OCI-LY3 (cell line): ENCODE measurements around the gene DNAI2.

Source experiments
- EZH2phosphoT487 ChIP-seq: fragments of 200-600 bp; shearing (Covaris generic); IDR thresholded peaks from 2 replicates; pipeline ENCODE4 v1.6.1; 2018; ENCODE audit warnings: antibody characterized with exemption, mixed run types, low read depth
- TF ChIP-seq, protein P1 (sequence below): fragments of 200-600, 300-600 bp; sonication (generic); IDR thresholded peaks from 2 replicates; pipeline ENCODE4 v1.5.1; 2014; ENCODE audit warnings: antibody characterized with exemption, low read length, low read depth

DNA sequence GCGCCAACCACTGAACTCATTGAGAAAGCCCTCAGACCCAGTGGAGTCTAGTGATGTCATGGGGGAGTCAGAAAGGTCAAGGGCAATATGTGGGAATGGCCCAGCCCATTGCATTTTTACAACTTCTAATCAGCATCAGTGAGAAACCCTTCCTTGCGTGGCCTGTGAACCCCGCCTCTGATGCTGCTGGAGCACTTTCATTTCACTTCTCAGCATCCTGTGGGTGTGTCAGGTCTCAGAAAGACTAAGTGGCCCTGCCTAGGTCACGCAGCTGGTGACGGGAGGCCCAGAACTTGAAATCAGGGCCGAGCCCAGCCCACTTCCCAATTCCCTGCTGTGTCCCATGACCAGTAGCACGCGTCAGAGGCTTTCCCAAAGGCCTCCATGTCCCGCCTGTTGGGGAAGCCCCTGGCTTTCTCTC is 6.1 kb downstream of the DNAI2 start:
- TF ChIP-seq, protein P1, sequence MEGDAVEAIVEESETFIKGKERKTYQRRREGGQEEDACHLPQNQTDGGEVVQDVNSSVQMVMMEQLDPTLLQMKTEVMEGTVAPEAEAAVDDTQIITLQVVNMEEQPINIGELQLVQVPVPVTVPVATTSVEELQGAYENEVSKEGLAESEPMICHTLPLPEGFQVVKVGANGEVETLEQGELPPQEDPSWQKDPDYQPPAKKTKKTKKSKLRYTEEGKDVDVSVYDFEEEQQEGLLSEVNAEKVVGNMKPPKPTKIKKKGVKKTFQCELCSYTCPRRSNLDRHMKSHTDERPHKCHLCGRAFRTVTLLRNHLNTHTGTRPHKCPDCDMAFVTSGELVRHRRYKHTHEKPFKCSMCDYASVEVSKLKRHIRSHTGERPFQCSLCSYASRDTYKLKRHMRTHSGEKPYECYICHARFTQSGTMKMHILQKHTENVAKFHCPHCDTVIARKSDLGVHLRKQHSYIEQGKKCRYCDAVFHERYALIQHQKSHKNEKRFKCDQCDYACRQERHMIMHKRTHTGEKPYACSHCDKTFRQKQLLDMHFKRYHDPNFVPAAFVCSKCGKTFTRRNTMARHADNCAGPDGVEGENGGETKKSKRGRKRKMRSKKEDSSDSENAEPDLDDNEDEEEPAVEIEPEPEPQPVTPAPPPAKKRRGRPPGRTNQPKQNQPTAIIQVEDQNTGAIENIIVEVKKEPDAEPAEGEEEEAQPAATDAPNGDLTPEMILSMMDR, result no peak
- no peak for TF ChIP-seq EZH2phosphoT487
